ENCODE results near the gene SOX18. TPM values are rescaled to one million over a fixed set of nuclear protein-coding genes. Genes with fewer than 3 reads are reported as not detected.

Gene SOX18
- total and polyA plus RNA-seq, 2 of the 13 experiments (the other 11 are each of a cell fraction or from before 2014, with no cell fraction given) = 1.6 to 1.9 TPM

GRCh38 chr20:64042054-64042781 lies 7.2 kb downstream of the SOX18 start (continued):
- TF ChIP-seq, protein P1, sequence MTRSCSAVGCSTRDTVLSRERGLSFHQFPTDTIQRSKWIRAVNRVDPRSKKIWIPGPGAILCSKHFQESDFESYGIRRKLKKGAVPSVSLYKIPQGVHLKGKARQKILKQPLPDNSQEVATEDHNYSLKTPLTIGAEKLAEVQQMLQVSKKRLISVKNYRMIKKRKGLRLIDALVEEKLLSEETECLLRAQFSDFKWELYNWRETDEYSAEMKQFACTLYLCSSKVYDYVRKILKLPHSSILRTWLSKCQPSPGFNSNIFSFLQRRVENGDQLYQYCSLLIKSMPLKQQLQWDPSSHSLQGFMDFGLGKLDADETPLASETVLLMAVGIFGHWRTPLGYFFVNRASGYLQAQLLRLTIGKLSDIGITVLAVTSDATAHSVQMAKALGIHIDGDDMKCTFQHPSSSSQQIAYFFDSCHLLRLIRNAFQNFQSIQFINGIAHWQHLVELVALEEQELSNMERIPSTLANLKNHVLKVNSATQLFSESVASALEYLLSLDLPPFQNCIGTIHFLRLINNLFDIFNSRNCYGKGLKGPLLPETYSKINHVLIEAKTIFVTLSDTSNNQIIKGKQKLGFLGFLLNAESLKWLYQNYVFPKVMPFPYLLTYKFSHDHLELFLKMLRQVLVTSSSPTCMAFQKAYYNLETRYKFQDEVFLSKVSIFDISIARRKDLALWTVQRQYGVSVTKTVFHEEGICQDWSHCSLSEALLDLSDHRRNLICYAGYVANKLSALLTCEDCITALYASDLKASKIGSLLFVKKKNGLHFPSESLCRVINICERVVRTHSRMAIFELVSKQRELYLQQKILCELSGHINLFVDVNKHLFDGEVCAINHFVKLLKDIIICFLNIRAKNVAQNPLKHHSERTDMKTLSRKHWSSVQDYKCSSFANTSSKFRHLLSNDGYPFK (CRISPR knock-in tag; IDR thresholded peaks at IDR 0.05; ENCODE audit: borderline replicate concordance) = no peak
- TF ChIP-seq PAF1 (CRISPR knock-in tag; IDR thresholded peaks at IDR 0.05) = no peak
- TF ChIP-seq TBL1XR1 (IDR thresholded peaks at IDR 0.05; ENCODE audit: borderline replicate concordance, low read length, partially characterized antibody) = no peak
- TF ChIP-seq, protein P2, sequence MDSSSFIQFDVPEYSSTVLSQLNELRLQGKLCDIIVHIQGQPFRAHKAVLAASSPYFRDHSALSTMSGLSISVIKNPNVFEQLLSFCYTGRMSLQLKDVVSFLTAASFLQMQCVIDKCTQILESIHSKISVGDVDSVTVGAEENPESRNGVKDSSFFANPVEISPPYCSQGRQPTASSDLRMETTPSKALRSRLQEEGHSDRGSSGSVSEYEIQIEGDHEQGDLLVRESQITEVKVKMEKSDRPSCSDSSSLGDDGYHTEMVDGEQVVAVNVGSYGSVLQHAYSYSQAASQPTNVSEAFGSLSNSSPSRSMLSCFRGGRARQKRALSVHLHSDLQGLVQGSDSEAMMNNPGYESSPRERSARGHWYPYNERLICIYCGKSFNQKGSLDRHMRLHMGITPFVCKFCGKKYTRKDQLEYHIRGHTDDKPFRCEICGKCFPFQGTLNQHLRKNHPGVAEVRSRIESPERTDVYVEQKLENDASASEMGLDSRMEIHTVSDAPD (CRISPR knock-in tag; IDR thresholded peaks at IDR 0.05) = no peak
- peak; percentile 54; the same call in 1 of the 2 replicates for TF ChIP-seq HDAC1 (CRISPR knock-in tag; IDR thresholded peaks at IDR 0.05)
- TF ChIP-seq, protein P3, sequence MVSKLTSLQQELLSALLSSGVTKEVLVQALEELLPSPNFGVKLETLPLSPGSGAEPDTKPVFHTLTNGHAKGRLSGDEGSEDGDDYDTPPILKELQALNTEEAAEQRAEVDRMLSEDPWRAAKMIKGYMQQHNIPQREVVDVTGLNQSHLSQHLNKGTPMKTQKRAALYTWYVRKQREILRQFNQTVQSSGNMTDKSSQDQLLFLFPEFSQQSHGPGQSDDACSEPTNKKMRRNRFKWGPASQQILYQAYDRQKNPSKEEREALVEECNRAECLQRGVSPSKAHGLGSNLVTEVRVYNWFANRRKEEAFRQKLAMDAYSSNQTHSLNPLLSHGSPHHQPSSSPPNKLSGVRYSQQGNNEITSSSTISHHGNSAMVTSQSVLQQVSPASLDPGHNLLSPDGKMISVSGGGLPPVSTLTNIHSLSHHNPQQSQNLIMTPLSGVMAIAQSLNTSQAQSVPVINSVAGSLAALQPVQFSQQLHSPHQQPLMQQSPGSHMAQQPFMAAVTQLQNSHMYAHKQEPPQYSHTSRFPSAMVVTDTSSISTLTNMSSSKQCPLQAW (CRISPR knock-in tag; IDR thresholded peaks at IDR 0.05) = peak; percentile 83
- peak; percentile 74; the same call in 1 of the 2 replicates for TF ChIP-seq ZNF670 (CRISPR knock-in tag; IDR thresholded peaks at IDR 0.05; ENCODE audit: borderline replicate concordance)
- TF ChIP-seq ZNF343 (CRISPR knock-in tag; IDR thresholded peaks at IDR 0.05) = peak; percentile 78; the same call in 1 of the 2 replicates
- TF ChIP-seq, protein P4, sequence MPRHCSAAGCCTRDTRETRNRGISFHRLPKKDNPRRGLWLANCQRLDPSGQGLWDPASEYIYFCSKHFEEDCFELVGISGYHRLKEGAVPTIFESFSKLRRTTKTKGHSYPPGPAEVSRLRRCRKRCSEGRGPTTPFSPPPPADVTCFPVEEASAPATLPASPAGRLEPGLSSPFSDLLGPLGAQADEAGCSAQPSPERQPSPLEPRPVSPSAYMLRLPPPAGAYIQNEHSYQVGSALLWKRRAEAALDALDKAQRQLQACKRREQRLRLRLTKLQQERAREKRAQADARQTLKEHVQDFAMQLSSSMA (CRISPR knock-in tag; IDR thresholded peaks at IDR 0.05) = no peak
- peak; percentile 71 for TF ChIP-seq ZC3H13 (CRISPR knock-in tag; IDR thresholded peaks at IDR 0.05)
- TF ChIP-seq ZFY (CRISPR knock-in tag; IDR thresholded peaks at IDR 0.05) = peak; percentile 71
- TF ChIP-seq ISX (CRISPR knock-in tag; conservative IDR thresholded peaks at IDR 0.05) = no peak
- TF ChIP-seq SOX13 (IDR thresholded peaks at IDR 0.05) = no peak
- TF ChIP-seq SOX13 (CRISPR knock-in tag; conservative IDR thresholded peaks at IDR 0.05 in 1 of 2, IDR thresholded peaks at IDR 0.05 in 1 of 2) = peak; percentile 19 to 82; a peak in 1 of 4 replicates
- TF ChIP-seq SRSF1 (optimal IDR thresholded peaks at IDR 0.05; ENCODE audit: low read depth, low read length) = peak; percentile 99
- TF ChIP-seq ZNF883 (CRISPR knock-in tag; IDR thresholded peaks at IDR 0.05; ENCODE audit: not compliant biosample characterization) = peak; percentile 77
- no peak for TF ChIP-seq BRCA1 (CRISPR knock-in tag; IDR thresholded peaks at IDR 0.05)
- no peak for TF ChIP-seq ZNF432 (CRISPR knock-in tag; IDR thresholded peaks at IDR 0.05; ENCODE audit: borderline replicate concordance)

All from HepG2 (cell line).